Glutamatergic neuron (in vitro differentiated cells): Measurements from ENCODE around the gene PPP2R3C. TPM values are rescaled to one million over a fixed set of nuclear protein-coding genes. Genes with fewer than 3 reads are reported as not detected.
A peak's percentile ranks its signal among the peaks of the same experiment; 100 is the strongest.
"Not testable (repeated sequence)": the region's sequence is repeated elsewhere in the genome, so short reads cannot be mapped to it uniquely, and the experiment has no call there.

Source experiments
- DNase-seq: peaks from one replicate; pipeline ENCODE4 v3.0.0; 2022
- H3K27ac Mint-ChIP-seq: one replicate; pipeline ENCODE4 v1.8.0; 2020; ENCODE audit warnings: mild to moderate bottlenecking, mixed read lengths, inconsistent platforms; ENCODE audit not compliant: unreplicated experiment
- H3K27me3 Mint-ChIP-seq: one replicate; pipeline ENCODE4 v1.8.0; 2020; ENCODE audit warnings: mild to moderate bottlenecking, moderate library complexity, mixed read lengths, inconsistent platforms; ENCODE audit not compliant: unreplicated experiment
- H3K36me3 Mint-ChIP-seq: one replicate; pipeline ENCODE4 v1.8.0; 2020; ENCODE audit warnings: mild to moderate bottlenecking, mixed read lengths, inconsistent platforms; ENCODE audit not compliant: unreplicated experiment
- H3K4me1 Mint-ChIP-seq: one replicate; pipeline ENCODE4 v1.8.0; 2020; ENCODE audit warnings: mild to moderate bottlenecking, low read depth, mixed read lengths, inconsistent platforms; ENCODE audit not compliant: unreplicated experiment
- H3K4me3 Mint-ChIP-seq: one replicate; pipeline ENCODE4 v1.8.0; 2020; ENCODE audit warnings: mild to moderate bottlenecking, mixed read lengths, inconsistent platforms; ENCODE audit not compliant: unreplicated experiment
- H3K9me3 Mint-ChIP-seq: one replicate; pipeline ENCODE4 v1.8.0; 2020; ENCODE audit warnings: mild to moderate bottlenecking, moderate library complexity, mixed read lengths, inconsistent platforms; ENCODE audit not compliant: unreplicated experiment
- total RNA-seq: library from RNA; stranded (reverse); fragmentation: NEBNext Ultra II Directional; extraction: Animal tissue kit (Norgen Biotek cat#: 25700); gene quantifications from one replicate; pipeline ENCODE4 v1.2.1, GENCODE V29; 2021; ENCODE audit not compliant: unreplicated experiment
- TF ChIP-seq, protein P1 (sequence below): fragments of 200-600 bp; sonication (generic); IDR thresholded peaks from one replicate; pipeline ENCODE4 v1.5.0; 2021; ENCODE audit not compliant: partially characterized antibody, unreplicated experiment

Gene PPP2R3C
- total RNA-seq, 1 donor from 2014 or later: 37.0 TPM

DNA sequence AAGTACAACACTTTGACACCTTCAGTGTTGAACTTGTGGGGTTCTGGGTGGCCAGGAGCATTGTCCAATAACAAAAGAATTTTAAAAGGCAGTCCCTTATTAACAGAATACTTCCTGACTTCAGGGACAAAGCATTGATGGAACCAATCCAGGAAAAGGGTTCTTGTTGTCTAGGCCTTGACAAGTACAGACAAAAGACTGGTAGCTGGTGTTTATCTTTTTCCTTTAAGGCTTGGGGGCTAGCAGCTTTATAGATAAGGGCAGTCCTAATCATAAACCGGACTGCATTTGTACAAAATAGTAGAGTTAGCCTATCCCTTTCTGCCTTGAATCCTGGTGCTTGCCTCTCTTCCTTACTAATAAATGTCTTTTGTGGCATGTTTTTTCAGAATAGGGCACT lies 48.3 kb downstream of the PPP2R3C start:
- no peak for DNase-seq
- no peak overlapping the region for H3K27ac Mint-ChIP-seq
- TF ChIP-seq, protein P1, sequence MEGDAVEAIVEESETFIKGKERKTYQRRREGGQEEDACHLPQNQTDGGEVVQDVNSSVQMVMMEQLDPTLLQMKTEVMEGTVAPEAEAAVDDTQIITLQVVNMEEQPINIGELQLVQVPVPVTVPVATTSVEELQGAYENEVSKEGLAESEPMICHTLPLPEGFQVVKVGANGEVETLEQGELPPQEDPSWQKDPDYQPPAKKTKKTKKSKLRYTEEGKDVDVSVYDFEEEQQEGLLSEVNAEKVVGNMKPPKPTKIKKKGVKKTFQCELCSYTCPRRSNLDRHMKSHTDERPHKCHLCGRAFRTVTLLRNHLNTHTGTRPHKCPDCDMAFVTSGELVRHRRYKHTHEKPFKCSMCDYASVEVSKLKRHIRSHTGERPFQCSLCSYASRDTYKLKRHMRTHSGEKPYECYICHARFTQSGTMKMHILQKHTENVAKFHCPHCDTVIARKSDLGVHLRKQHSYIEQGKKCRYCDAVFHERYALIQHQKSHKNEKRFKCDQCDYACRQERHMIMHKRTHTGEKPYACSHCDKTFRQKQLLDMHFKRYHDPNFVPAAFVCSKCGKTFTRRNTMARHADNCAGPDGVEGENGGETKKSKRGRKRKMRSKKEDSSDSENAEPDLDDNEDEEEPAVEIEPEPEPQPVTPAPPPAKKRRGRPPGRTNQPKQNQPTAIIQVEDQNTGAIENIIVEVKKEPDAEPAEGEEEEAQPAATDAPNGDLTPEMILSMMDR: no peak
- peaks cover 3% of the 10 kb centered on the region for H3K27me3 Mint-ChIP-seq
- H3K9me3 Mint-ChIP-seq: peaks cover 2% of the 10 kb centered on the region
- no peak overlapping the region for H3K4me3 Mint-ChIP-seq
- H3K4me1 Mint-ChIP-seq: no peaks in the 10 kb centered on the region
- peaks cover 4% of the 10 kb centered on the region for H3K36me3 Mint-ChIP-seq

DNA sequence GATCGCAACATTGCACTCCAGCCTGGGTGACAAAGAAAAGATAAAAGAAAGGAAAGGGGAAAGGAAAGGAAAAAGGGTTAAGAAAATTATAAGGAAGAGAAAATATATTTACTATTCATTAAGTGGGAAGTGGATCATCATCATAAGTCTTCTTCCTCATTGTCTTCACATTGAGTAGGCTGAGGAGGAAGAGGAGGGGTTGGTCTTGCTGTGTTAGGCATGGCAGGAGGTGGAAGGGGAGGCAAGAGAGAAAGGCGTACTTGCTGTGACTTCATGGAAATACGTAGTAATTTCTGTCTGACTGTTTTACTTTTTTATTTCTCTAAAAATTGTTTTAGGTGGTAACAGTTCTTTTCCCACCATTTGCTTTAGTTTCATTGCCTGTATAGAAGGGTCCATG lies 49.6 kb downstream of the PPP2R3C start:
- Mint-ChIP-seq H3K9me3 (peaks cover 2% of the 10 kb centered on the region), H3K36me3 (peaks cover 4% of the 10 kb centered on the region), H3K4me3 (no peak overlapping the region), H3K4me1 (no peaks in the 10 kb centered on the region), H3K27me3 (peaks cover 3% of the 10 kb centered on the region), H3K27ac (no peak overlapping the region)
- DNase-seq: no peak
- TF ChIP-seq, protein P1: no peak

DNA sequence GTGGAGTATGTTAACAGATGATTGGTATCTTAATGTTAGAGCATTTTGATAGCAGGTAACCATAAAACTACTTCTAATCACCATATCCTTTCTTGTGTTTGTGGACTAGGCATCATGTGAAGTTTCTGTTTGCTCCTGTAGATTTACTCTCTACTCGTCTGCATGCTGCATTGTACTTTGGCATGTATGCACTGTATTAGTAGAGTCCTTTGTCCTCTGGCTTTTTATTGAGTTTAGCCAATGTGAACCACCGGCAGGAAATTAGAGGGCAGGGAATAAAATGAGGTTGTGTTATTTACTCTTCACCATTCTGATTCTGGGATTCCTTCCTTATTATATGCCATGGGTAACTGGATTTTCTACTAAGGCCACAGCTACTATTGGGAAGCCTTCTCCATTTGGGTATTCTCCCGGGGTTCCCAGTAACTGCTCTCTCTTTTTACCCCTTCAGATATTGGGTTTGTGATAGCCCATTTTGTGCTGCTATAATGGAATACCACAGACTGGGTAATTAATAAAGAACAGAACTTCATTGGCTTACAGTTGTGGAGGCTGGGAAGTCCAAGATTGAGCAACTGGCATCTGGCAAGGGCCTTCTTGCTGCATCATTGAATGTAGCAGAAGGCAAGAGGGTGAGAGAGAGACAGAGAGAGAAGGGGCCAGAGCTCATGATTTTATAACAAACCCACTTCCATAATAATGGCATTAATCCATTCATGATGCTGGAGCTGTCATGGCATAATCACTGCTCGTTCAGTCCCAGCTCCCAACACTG lies 53.4 kb downstream of the PPP2R3C start:
- Mint-ChIP-seq H3K27me3 (peaks cover 3% of the 10 kb centered on the region), H3K9me3 (peaks cover 2% of the 10 kb centered on the region), H3K36me3 (peaks cover 4% of the 10 kb centered on the region), H3K4me1 (no peaks in the 10 kb centered on the region), H3K4me3 (no peak overlapping the region), H3K27ac (no peak overlapping the region)
- no peak for DNase-seq
- TF ChIP-seq, protein P1: no peak

DNA sequence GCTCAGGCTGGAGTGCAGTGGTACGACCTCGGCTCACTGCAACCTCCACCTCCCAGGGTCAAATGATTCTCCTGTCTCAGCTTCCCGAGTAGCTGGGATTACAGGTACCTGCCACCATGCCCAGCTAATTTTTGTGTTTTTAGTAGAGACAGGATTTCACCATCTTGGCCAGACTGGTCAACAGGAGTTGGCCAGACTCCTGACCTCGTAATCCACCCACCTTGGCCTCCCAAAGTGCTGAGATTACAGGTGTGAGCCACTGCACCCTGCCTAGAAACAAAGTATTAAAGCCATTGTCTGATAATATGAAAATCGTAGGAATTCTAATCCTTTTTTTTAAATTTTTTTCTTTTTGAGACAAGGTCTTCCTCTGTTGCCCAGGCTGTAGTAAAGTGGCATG lies 56.1 kb downstream of the PPP2R3C start:
- not testable (repeated sequence) for H3K9me3 Mint-ChIP-seq, H3K27ac Mint-ChIP-seq, H3K27me3 Mint-ChIP-seq, H3K4me1 Mint-ChIP-seq, DNase-seq, H3K4me3 Mint-ChIP-seq, H3K36me3 Mint-ChIP-seq

DNA sequence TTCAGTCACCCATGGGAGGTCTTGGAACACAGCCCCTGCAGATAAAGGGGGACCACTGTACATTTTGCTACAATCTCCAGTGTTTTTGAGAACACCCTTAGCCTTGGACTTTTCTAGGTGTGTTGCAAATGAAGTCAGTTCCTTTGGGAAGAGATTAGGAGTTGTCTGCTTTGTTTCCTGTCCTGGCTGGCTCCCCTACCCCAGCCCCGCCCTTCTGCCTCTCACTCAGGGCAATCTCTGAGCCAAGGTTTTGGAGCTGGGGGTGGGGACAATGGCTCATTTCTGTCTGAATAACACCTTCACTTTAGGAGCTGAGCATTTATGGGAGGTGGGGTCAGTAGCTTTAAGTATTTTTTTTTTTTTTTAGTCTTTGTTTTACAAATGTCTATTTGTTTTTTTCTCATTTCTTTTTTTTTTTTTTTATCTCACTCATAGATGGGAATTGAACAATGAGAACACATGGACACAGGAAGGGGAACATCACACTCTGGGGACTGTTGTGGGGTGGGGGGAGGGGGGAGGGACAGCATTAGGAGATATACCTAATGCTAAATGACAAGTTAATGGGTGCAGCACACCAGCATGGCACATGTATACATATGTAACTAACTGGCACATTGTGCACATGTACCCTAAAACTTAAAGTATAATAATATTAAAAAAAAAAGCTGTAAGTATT lies 60.5 kb downstream of the PPP2R3C start:
- peak; percentile 22 for DNase-seq
- H3K36me3 Mint-ChIP-seq, H3K4me3 Mint-ChIP-seq, H3K4me1 Mint-ChIP-seq, H3K9me3 Mint-ChIP-seq, H3K27me3 Mint-ChIP-seq: not testable (repeated sequence)
- H3K27ac Mint-ChIP-seq: peak overlapping the region; percentile 79

DNA sequence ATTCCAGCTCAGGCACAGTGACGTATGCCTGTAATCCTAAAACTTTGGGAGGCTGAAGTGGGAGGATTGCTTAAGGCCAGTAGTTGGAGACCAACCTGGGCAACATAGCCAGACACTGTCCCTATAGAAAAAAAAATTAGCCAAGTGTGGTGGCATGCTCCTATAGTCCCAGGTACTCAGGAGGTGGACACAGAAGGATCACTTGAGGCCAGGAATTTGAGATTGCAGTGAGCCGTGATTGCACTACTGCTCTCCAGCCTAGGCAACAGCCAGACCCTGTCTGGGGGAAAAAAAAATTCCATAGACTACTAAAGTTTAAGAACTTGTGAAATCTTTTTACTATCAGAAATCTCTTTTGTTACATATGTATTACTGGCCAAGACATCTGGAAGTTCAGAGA lies 69.2 kb downstream of the PPP2R3C start:
- Mint-ChIP-seq H3K36me3 (no peaks in the 10 kb centered on the region), H3K9me3 (no peaks in the 10 kb centered on the region), H3K27me3 (no peaks in the 10 kb centered on the region), H3K27ac (no peak overlapping the region), H3K4me3 (no peak overlapping the region), H3K4me1 (peaks cover 6% of the 10 kb centered on the region)
- no peak for DNase-seq
- TF ChIP-seq, protein P1: no peak
